HG03196 (cell line): ENCODE data around the gene ZNF740.

ENCODE experiments used
- ATAC-seq: cut with Tn5 transposase; IDR thresholded peaks from one replicate; pipeline ENCODE4 v1.9.1; 2021; ENCODE audit not compliant: unreplicated experiment

Gene ZNF740

GRCh38 chr12:53212931-53213330 lies 32.4 kb downstream of the ZNF740 start:
- no peak for ATAC-seq

DNA sequence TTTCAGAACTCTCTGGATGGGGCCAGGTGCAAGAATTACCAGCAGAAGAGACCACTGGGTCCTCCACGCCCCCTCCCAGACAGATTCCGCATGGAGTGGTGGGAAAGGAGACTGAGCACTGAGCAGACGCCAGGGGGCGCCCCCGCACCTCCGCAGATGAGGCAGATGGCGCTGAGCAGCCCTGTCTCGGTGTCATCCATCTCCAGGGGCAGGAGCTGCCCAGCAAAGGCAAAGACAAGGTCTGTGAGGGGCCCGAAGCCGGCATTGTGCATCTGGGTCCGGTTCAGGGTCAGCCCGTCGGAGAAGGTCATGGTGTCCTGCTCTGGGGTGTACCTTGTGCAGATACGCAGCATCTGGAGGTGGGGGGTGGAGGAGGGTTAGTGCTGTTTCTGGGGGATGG lies 32.8 kb downstream of the ZNF740 start:
- ATAC-seq: no peak

GRCh38 chr12:53214221-53214620 lies 33.7 kb downstream of the ZNF740 start:
- no peak for ATAC-seq

- ATAC-seq: no peak
Measured at GRCh38 chr12:53214687-53215455, 34.3 kb downstream of the ZNF740 start.

- ATAC-seq: no peak
Measured at GRCh38 chr12:53215497-53215896, 35.0 kb downstream of the ZNF740 start.

GRCh38 chr12:53217051-53217930 lies 36.8 kb downstream of the ZNF740 start:
- no peak for ATAC-seq

- ATAC-seq: no peak
Measured at GRCh38 chr12:53217931-53218307, 37.4 kb downstream of the ZNF740 start.

DNA sequence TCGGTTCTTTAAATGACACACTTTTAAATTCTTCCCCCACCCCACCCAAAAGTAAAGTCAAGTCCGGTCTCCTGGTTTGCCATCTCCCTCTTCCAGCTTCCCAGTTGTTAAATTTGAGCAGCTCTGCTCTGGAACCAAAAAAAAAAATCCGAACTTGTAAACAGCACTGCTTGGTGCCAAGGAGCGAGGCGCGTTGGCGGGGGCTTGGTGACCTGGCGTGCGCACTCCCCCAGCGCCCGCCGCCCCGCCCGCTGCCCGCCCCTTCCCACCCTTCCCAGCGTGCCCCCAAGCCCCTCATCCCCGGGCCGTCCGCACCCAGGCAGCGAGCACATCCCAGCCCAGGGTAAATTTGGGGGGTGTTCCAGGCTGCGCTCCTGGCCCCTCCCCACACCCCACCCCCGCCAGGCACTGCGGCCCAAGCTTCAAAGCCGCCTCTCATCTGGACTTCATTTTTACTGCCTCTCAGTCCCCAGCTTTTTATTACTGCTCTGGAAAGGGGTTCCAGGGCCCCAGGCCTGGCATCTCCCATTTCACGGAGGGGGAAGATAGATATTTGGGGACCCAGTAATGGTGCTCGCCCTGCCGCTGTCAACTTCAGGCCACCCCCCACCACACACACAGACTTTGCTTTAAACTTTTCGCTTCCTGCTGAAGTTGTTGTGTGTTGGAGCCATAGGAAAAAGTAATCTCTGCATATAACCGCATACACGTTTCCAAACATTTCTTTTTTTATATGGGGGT lies 38.2 kb downstream of the ZNF740 start:
- ATAC-seq: no peak

DNA sequence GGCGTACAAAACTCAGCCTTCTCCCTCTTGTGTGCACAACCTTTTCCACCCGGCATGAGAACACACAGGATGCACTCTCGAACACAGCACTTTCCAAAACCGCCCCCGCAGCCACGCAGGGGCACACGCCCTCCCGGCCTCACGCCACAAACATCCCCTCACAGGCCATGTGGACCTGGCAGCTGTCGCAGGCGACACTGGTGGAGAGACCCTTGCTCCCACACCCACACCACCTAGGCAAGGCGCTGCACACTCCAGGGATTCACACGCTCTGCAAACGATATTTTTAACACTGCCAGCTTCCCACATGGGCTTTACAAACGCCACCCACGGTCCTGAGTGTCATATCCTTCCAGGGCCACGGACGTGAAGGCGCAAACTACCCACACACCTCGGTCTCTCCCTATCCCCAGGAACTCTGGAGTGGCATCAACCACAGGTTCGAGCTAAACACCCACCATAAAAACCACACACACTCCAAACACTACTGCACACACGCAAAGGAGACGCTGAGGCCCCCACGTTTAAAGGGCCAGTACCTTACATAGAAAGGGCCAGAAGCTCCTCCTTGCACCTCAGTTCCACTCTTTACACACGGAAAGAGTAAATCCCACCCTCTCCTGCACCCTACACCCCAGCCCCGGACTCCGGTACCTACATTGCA lies 38.9 kb downstream of the ZNF740 start:
- no peak for ATAC-seq

DNA sequence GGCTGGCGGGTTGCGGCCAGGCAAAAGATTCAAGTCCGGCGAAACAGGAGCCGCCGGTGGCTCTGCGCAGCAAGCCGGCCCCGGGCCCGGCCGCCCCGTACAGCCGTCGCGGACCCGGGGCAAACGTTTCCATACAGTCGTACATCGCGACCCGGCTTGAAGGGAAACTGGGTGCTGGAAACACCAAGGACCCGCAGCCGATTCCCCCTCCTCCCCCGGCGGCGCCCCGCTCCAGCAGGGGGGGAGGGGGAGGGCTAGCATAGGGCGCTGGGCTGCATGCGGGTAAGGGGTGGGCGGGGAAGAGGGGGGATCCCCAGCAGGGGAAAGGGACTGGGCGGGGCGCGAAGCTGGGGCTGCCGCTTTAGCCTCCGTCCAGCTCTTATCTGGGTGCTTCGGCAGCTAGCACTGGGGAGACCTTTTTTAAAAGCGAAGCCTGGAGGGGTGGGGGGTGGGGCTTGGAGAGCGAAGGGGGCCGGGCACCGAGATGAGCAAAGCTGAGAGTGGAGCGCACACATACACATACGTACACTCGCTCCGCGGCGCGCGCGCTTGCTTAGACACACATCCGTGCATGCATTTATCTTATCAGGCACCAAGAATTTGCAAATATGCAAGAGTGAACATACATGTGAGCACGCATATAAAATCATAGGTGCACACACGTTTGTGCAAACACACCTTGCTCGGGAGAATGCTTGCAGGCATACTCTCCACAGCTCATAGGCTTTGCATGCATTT lies 39.6 kb downstream of the ZNF740 start:
- ATAC-seq: no peak

GRCh38 chr12:53220694-53221202 lies 40.2 kb downstream of the ZNF740 start:
- peak; percentile 51 for ATAC-seq

- ATAC-seq: peak; percentile 29
Measured at GRCh38 chr12:53221203-53222080, 40.9 kb downstream of the ZNF740 start.

DNA sequence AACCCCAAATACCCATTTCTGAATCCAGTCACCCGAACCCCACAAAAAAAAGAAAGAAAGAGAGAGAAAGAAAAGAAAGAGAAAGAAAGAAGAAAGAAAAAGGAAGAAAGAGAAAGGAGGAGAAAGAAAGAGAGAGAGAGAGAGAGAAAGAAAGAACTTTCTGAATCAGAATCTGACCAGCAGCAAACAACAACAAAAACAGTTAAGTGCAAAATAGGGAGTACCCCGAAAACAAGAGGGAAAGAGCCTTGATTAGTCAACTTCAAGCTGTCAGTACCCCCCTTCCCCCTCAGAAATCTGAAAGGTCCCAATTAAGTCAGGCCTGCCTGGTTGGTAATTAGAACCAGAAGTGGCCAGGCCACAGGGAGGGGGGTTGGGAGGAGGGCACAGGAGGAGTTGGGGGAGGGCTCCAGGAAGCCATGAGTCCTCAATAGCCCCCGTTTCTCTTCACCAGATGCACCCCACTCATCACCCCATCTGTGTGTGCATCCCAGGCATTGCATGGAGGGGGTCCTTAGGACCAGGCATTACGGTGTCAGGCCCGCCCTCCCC lies 41.7 kb downstream of the ZNF740 start:
- no peak for ATAC-seq

DNA sequence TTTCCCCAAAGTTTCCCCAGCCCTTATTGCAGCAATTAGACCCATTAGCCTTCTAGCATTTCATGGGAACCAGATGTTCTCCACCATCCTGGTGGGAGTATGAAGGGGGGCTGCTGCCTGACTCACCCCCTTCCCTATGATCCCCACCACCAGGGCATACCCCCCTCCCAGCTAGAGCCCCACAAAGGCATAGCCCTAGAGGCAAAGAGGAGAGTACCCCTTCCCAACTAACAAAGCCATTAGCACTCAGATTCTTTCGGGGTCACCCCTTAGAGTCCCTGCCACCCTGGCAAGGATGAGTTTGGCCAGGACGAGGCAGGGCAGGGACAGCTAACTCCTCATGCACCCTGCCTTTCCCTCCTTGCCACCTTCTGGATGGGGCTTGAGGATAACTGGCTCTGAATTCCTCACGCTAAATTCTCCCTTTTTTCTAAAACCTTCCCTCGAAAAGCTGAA lies 42.3 kb downstream of the ZNF740 start:
- ATAC-seq: no peak

GRCh38 chr12:53223389-53224060 lies 43.0 kb downstream of the ZNF740 start:
- no peak for ATAC-seq

DNA sequence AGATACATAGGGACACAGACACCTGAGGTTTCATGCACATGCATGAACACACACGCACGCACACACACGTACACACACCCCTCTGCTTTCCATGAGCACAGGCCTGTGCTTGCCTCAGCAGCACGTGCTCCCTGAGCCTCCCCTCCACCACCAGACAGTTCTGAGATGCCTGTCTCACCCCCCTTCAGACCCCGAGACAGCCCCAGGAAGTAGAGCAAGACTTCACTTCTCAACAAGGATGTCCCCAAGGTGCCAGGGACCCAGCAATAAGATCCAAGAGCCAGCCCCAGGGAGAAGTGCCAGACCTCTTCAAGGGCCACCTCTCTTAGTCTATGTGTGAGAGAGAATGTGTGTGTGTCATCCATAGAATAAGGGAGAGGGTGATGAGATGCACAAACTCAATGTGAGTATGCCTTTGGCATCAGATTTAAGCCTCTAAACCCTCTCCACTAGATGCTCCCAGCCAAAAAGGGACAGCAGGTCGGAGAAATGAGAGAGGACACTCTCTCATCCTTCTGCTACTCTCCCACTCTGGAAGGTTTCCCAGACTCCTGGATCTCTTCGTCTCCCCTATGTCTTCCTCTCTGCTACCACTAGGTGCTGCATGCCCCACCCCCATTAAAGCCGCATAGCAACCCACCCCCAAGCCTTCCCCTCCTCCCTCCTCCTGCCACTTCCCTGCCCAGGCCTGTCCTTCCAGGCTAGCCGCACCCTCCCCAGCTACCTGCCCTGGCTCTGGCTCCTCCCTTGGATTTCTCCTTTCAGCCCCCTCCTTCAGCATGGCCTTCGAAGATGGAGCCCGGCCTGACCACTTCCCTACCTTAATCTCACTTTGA lies 43.8 kb downstream of the ZNF740 start:
- no peak for ATAC-seq

DNA sequence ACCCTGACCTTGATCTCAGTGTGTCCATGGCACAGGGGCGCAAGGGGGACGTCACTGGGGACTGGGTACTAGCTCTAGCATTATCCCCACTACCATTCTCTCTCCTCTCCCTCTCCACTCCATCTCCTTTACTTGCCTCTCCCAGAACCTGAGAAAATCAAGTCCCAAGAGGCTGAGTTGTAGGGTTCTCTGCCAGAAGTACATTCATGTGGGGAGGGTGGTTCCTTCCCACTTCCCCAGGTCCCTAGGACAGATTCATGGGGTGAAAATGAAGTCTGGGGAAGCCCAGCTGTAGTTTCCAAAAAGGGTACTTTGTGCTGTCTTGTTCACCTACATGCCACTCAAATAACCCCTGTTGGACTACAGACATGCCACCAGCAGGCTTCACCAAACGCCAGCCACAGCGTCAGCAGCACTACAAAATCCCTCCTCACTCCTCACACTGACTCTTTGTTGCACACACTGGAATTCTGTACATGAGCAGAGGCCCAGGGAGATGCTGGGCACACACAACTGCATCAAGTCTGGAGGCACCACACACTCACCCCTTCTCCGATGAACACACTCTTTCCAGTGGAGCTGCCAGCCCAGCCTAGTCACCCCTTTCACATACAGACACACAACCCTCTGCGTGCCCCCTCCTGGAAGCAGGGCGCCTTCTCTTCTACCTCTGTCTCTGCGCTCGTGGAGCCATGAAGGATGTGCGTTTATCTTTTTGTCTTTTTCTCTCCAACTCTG lies 44.5 kb downstream of the ZNF740 start:
- no peak for ATAC-seq
